Gastroesophageal sphincter (tissue), 4 donors: Measurements from ENCODE around the gene DGLUCY. TPM values are rescaled to one million over a fixed set of nuclear protein-coding genes. Genes with fewer than 3 reads are reported as not detected.

Experiments used
- ATAC-seq: fragments of 150-250 bp; one replicate; pipeline ENCODE4 v1.9.1; 2016; ENCODE audit warnings: mild to moderate bottlenecking, moderate library complexity
- H3K27ac ChIP-seq, 4 donors: fragments of 200-600 bp; sonication (generic) in 3 of 4; 1 replicate in 3 of 4; 2 replicates in 1 of 4; pipeline ENCODE4 v1.5.1; 2016 to 2019
- H3K27me3 ChIP-seq: fragments of 200-600 bp; sonication (generic); one replicate; pipeline ENCODE4 v1.5.1; 2019
- H3K36me3 ChIP-seq, 2 donors: fragments of 200-600 bp; sonication (generic); one replicate each; pipeline ENCODE4 v1.5.1; 2019; ENCODE audit warnings: control low read depth in 1 of 2
- H3K4me1 ChIP-seq, 3 donors: fragments of 200-600 bp; sonication (generic); 1 replicate in 2 of 3; 2 replicates in 1 of 3; pipeline ENCODE4 v1.5.1; 2016 to 2019; ENCODE audit warnings: control low read depth in 2 of 3
- H3K4me3 ChIP-seq, 2 donors: fragments of 200-600 bp; sonication (generic); one replicate each; pipeline ENCODE4 v1.5.1; 2019; ENCODE audit warnings: mild to moderate bottlenecking in 1 of 2, moderate library complexity in 1 of 2
- H3K9me3 ChIP-seq, 3 donors: fragments of 200-600 bp; sonication (generic); one replicate each; pipeline ENCODE4 v1.5.1; 2017 to 2019; ENCODE audit warnings: control low read depth in 2 of 3
- CTCF ChIP-seq, 4 experiments: fragments of 200-600 bp in 2 of 4; fragments of 450-650 bp in 2 of 4; sonication (generic) in 1 of 4; IDR thresholded peaks; one replicate each; pipeline ENCODE4 v1.5.1; 2017 to 2019; ENCODE audit warnings: antibody characterized with exemption in 4 of 4, mild to moderate bottlenecking in 2 of 4, moderate library complexity in 2 of 4
- EP300 ChIP-seq: sonication (generic); formaldehyde crosslinking; IDR thresholded peaks from one replicate; pipeline ENCODE4 v1.6.1; 2017; ENCODE audit warnings: antibody characterized with exemption, mild to moderate bottlenecking
- POLR2A ChIP-seq, 2 donors: fragments of 450-650 bp; IDR thresholded peaks; one replicate each; pipeline ENCODE4 v1.6.1; 2017; ENCODE audit warnings: antibody characterized with exemption in 2 of 2, mild to moderate bottlenecking in 2 of 2, moderate library complexity in 1 of 2
- POLR2AphosphoS5 ChIP-seq: sonication (generic); formaldehyde crosslinking; IDR thresholded peaks from one replicate; pipeline ENCODE4 v1.6.1; 2017; ENCODE audit warnings: antibody characterized with exemption
- WGBS, 2 donors: methylation state at CpG; one replicate each; pipeline ENCODE4 v1.1.5; 2018; ENCODE audit warnings: low coverage in 1 of 2; 5-methylcytosine and 5-hydroxymethylcytosine counted together
- total RNA-seq, 4 donors: library from RNA; depleted of rRNA; stranded (reverse); fragments of >200 nt; gene quantifications; one replicate each; pipeline ENCODE4 v1.1.0, GENCODE V29; 2016

DGLUCY gene
- total RNA-seq, 4 donors from 2014 or later: 52.8 to 118 (median 77.3) TPM

GRCh38 chr14:91100102-91100501 is 13.8 kb upstream of the DGLUCY start:
- H3K4me1 ChIP-seq: peaks cover 0 to 33% (median 0%) of the 10 kb centered on the region in 3 donors
- no peak for ATAC-seq
- H3K36me3 ChIP-seq: no peaks in the 10 kb centered on the region
- no peak overlapping the region for H3K27ac ChIP-seq
- no peaks in the 10 kb centered on the region for H3K27me3 ChIP-seq
- no peak overlapping the region for H3K4me3 ChIP-seq
- TF ChIP-seq POLR2AphosphoS5 (no peak), CTCF (IDR thresholded peaks at IDR 0.05) (no peak), EP300 (no peak), POLR2A (IDR thresholded peaks at IDR 0.05) (no peak)
- 78 to 83% methylated on average over 5 of the region's 5 CpGs for WGBS, 2 donors
- H3K9me3 ChIP-seq: no peaks in the 10 kb centered on the region

GRCh38 chr14:91103116-91103515 is 10.8 kb upstream of the DGLUCY start:
- TF ChIP-seq CTCF (IDR thresholded peaks at IDR 0.05) (no peak), EP300 (no peak), POLR2AphosphoS5 (no peak)
- Histone ChIP-seq H3K27me3 (no peaks in the 10 kb centered on the region), H3K27ac (peak overlapping the region in 3 of 4 donors; percentile 24 to 62 (median 59)), H3K36me3 (no peaks in the 10 kb centered on the region), H3K4me3 (no peak overlapping the region), H3K9me3 (no peaks in the 10 kb centered on the region), H3K4me1 (peaks cover 0 to 51% (median 0%) of the 10 kb centered on the region in 3 donors)
- 30 to 33% methylated on average over 3 to 8 of the region's 8 CpGs for WGBS, 2 donors
- ATAC-seq: no peak

GRCh38 chr14:91108941-91109611 is 4.8 kb upstream of the DGLUCY start:
- no peaks in the 10 kb centered on the region for H3K36me3 ChIP-seq
- no peaks in the 10 kb centered on the region for H3K9me3 ChIP-seq
- H3K27ac ChIP-seq: peak overlapping the region; percentile 85 to 96 (median 92)
- peaks cover 11 to 81% (median 21%) of the 10 kb centered on the region in 3 donors for H3K4me1 ChIP-seq
- peak; percentile 45 for ATAC-seq
- 27 to 50% methylated on average over 2 to 6 of the region's 7 CpGs for WGBS, 2 donors
- H3K27me3 ChIP-seq: no peaks in the 10 kb centered on the region
- TF ChIP-seq POLR2A (IDR thresholded peaks at IDR 0.05) (no peak), POLR2AphosphoS5 (no peak), EP300 (no peak)
- H3K4me3 ChIP-seq: no peak overlapping the region

GRCh38 chr14:91111443-91111842 is 2.4 kb upstream of the DGLUCY start:
- Histone ChIP-seq H3K4me1 (peaks cover 11 to 79% (median 33%) of the 10 kb centered on the region in 3 donors), H3K27ac (peak overlapping the region in 3 of 4 donors; percentile 72 to 96 (median 90))

GRCh38 chr14:91112194-91112593 is 1.7 kb upstream of the DGLUCY start:
- Histone ChIP-seq H3K4me3 (no peak overlapping the region), H3K9me3 (no peaks in the 10 kb centered on the region), H3K27ac (peak overlapping the region in 3 of 4 donors; percentile 72 to 96 (median 90)), H3K36me3 (no peaks in the 10 kb centered on the region), H3K27me3 (no peaks in the 10 kb centered on the region), H3K4me1 (peaks cover 11 to 87% (median 37%) of the 10 kb centered on the region in 3 donors)
- ATAC-seq: no peak
- WGBS, 2 donors: 33 to 100% methylated on average over 1 to 2 of the region's 4 CpGs
- TF ChIP-seq POLR2A (IDR thresholded peaks at IDR 0.05) (no peak), POLR2AphosphoS5 (no peak), CTCF (IDR thresholded peaks at IDR 0.05) (no peak), EP300 (no peak)

More at GRCh38 chr14:91111443-91111842, 2.4 kb upstream of the DGLUCY start:
- H3K36me3 ChIP-seq: no peaks in the 10 kb centered on the region
- no peaks in the 10 kb centered on the region for H3K9me3 ChIP-seq
- no peaks in the 10 kb centered on the region for H3K27me3 ChIP-seq
- H3K4me3 ChIP-seq: no peak overlapping the region
- TF ChIP-seq EP300: no peak
- TF ChIP-seq CTCF (IDR thresholded peaks at IDR 0.05): no peak
- no peak for TF ChIP-seq POLR2A (IDR thresholded peaks at IDR 0.05)
- no peak for TF ChIP-seq POLR2AphosphoS5
- ATAC-seq: no peak
- 20 to 71% methylated on average over 1 of the region's 1 CpG for WGBS, 2 donors
